SK-N-SH (cell line): ENCODE results near the gene PEPD. TPM values are rescaled to one million over a fixed set of nuclear protein-coding genes. Genes with fewer than 3 reads are reported as not detected.
A peak's percentile ranks its signal among the peaks of the same experiment; 100 is the strongest.

Experiments
- CTCF ChIA-PET: fragments of 300-600, 350-600 bp; formaldehyde crosslinking; extraction: SDS; loops from one replicate; lab custom pipeline; 2021; lab: Yijun Ruan, JAX
- POLR2A ChIA-PET: fragments of 350-600 bp; sonication (Branson Sonifier 250); formaldehyde crosslinking; extraction: SDS; loops from one replicate; lab custom pipeline; 2020; ENCODE audit warnings: antibody characterized with exemption, inconsistent platforms; lab: Yijun Ruan, JAX
- DNase-seq: peaks from one replicate; pipeline ENCODE4 v3.0.0; 2012
- H2AFZ ChIP-seq: fragments of 200-600 bp; sonication (generic); 2 replicates; pipeline ENCODE4 v1.8.1; 2016; ENCODE audit warnings: antibody characterized with exemption, mild to moderate bottlenecking, low read depth
- H3F3A ChIP-seq: fragments of 200-600 bp; sonication (generic); replicated peaks from 2 replicates; pipeline ENCODE3; 2016; ENCODE audit warnings: antibody characterized with exemption, mild to moderate bottlenecking; ENCODE audit not compliant: insufficient read depth
- H3K27ac ChIP-seq, 2 experiments: fragments of 200-500 bp in 1 of 2; fragments of 200-600 bp in 1 of 2; sonication (Bioruptor generic) in 1 of 2; sonication (generic), shearing (Covaris generic) in 1 of 2; 2 replicates each; pipeline versions ENCODE4 v1.5.1 to v1.6.1; 2014 to 2016; ENCODE audit warnings: low read depth in 2 of 2, inconsistent platforms in 1 of 2, low read length in 1 of 2, mild to moderate bottlenecking in 1 of 2, mixed read lengths in 1 of 2
- H3K27me3 ChIP-seq: fragments of 200-600 bp; sonication (generic), shearing (Covaris generic); 2 replicates; pipeline ENCODE4 v1.6.1; 2016; ENCODE audit warnings: mixed run types; ENCODE audit not compliant: insufficient read depth
- H3K36me3 ChIP-seq, 2 experiments: fragments of 200-500 bp in 1 of 2; fragments of 200-600 bp in 1 of 2; sonication (Bioruptor generic) in 1 of 2; sonication (generic) in 1 of 2; replicated peaks in 1 of 2; 2 replicates each; pipeline versions ENCODE3 to v1.5.1; 2014 to 2016; ENCODE audit warnings: low read length in 1 of 2, mild to moderate bottlenecking in 1 of 2; ENCODE audit not compliant: insufficient read depth in 2 of 2, control insufficient read depth in 1 of 2
- H3K4me1 ChIP-seq, 2 experiments: fragments of 200-500 bp in 1 of 2; fragments of 200-600 bp in 1 of 2; sonication (Bioruptor generic) in 1 of 2; sonication (generic), shearing (Covaris generic) in 1 of 2; 2 replicates each; pipeline versions ENCODE4 v1.5.1 to v1.6.1; 2014 to 2016; ENCODE audit warnings: low read depth in 1 of 2, low read length in 1 of 2, mixed run types in 1 of 2; ENCODE audit not compliant: insufficient read depth in 2 of 2, control insufficient read depth in 1 of 2
- H3K4me2 ChIP-seq: fragments of 200-600 bp; sonication (generic), shearing (Covaris generic); 2 replicates; pipeline ENCODE4 v1.6.1; 2017; ENCODE audit warnings: mixed run types
- H3K4me3 ChIP-seq, 2 experiments: fragments of 200-500 bp in 1 of 2; fragments of 200-600 bp in 1 of 2; sonication (Bioruptor generic) in 1 of 2; sonication (generic), shearing (Covaris generic) in 1 of 2; 2 replicates each; pipeline versions ENCODE4 v1.5.1 to v1.8.1; 2014 to 2016; ENCODE audit warnings: low read depth in 2 of 2, inconsistent platforms in 1 of 2, low read length in 1 of 2, mild to moderate bottlenecking in 1 of 2, mixed read lengths in 1 of 2, moderate library complexity in 1 of 2
- H3K79me2 ChIP-seq: fragments of 200-600 bp; sonication (generic); 2 replicates; pipeline ENCODE4 v1.8.1; 2017; ENCODE audit warnings: mild to moderate bottlenecking; ENCODE audit not compliant: insufficient read depth
- H3K9ac ChIP-seq: fragments of 200-600 bp; sonication (generic); 2 replicates; pipeline ENCODE4 v1.6.1; 2017; ENCODE audit warnings: mixed run types
- H3K9me2 ChIP-seq: fragments of 200-600 bp; sonication (generic); 2 replicates; pipeline ENCODE4 v1.6.1; 2017; ENCODE audit warnings: mixed run types
- H3K9me3 ChIP-seq: fragments of 200-600 bp; sonication (generic); 2 replicates; pipeline ENCODE4 v1.6.1; 2017; ENCODE audit warnings: mixed run types, mild to moderate bottlenecking, moderate library complexity
- H4K20me1 ChIP-seq: fragments of 200-600 bp; sonication (generic); 2 replicates; pipeline ENCODE4 v1.6.1; 2017; ENCODE audit warnings: mild to moderate bottlenecking, mixed run types; ENCODE audit not compliant: insufficient read depth
- CHD2 ChIP-seq: fragments of 150-350 bp; IDR thresholded peaks from 2 replicates; pipeline ENCODE4 v1.6.1; 2018; ENCODE audit warnings: low read length; ENCODE audit not compliant: partially characterized antibody
- EZH2phosphoT487 ChIP-seq: fragments of 200-600 bp; sonication (generic); IDR thresholded peaks from 2 replicates; pipeline ENCODE4 v1.6.1; 2017; ENCODE audit warnings: low read depth, mixed run types, mild to moderate bottlenecking, antibody characterized with exemption, moderate library complexity, borderline replicate concordance
- GABPA ChIP-seq: IDR thresholded peaks from 2 replicates; pipeline ENCODE4 v1.4.0; 2012; ENCODE audit warnings: low read depth, mild to moderate bottlenecking
- GATA2 ChIP-seq: sonication (generic); formaldehyde crosslinking; IDR thresholded peaks from 2 replicates; pipeline ENCODE4 v1.5.0; 2020; ENCODE audit warnings: mild to moderate bottlenecking, missing genetic modification reagents
- IRF3 ChIP-seq: fragments of 150-350 bp; IDR thresholded peaks from 2 replicates; pipeline ENCODE4 v1.6.1; 2016; ENCODE audit warnings: mild to moderate bottlenecking, low read depth, low read length
- JUND ChIP-seq: IDR thresholded peaks from 2 replicates; pipeline ENCODE4 v1.4.0; 2012
- RAD21 ChIP-seq: IDR thresholded peaks from 2 replicates; pipeline ENCODE4 v1.6.1; 2012; ENCODE audit warnings: mild to moderate bottlenecking, low read length
- RCOR1 ChIP-seq: fragments of 150-350 bp; IDR thresholded peaks from 2 replicates; pipeline ENCODE4 v1.6.1; 2017; ENCODE audit warnings: antibody characterized with exemption, low read length
- REST ChIP-seq: IDR thresholded peaks from 2 replicates; pipeline ENCODE4 v1.6.1; 2012; ENCODE audit warnings: mild to moderate bottlenecking, low read depth, low read length, moderate library complexity
- RXRA ChIP-seq: IDR thresholded peaks from 2 replicates; pipeline ENCODE4 v1.4.0; 2012; ENCODE audit warnings: low read depth, mild to moderate bottlenecking, borderline replicate concordance
- SIN3A ChIP-seq: IDR thresholded peaks from 2 replicates; pipeline ENCODE4 v1.6.1; 2012; ENCODE audit warnings: low read depth, mild to moderate bottlenecking, low read length, moderate library complexity, borderline replicate concordance
- TAF1 ChIP-seq: IDR thresholded peaks from 2 replicates; pipeline ENCODE4 v1.6.1; 2012; ENCODE audit warnings: low read depth, mild to moderate bottlenecking, low read length, moderate library complexity, borderline replicate concordance
- TEAD4 ChIP-seq: IDR thresholded peaks from 2 replicates; pipeline ENCODE4 v1.4.0; 2012; ENCODE audit warnings: mild to moderate bottlenecking, borderline replicate concordance; ENCODE audit not compliant: insufficient read depth
- ZBTB33 ChIP-seq: IDR thresholded peaks from 2 replicates; pipeline ENCODE4 v1.4.0; 2012; ENCODE audit warnings: low read depth, borderline replicate concordance
- WGBS: methylation state at CpG from one replicate; pipeline ENCODE4 v1.1.6; 2017; ENCODE audit warnings: low lambda C conversion rate; 5-methylcytosine and 5-hydroxymethylcytosine counted together
- polyA plus RNA-seq, 3 experiments: library from polyadenylated mRNA; depleted of rRNA; stranded (reverse); fragments of >200 nt; gene quantifications; 2 replicates each; pipeline ENCODE4 v1.2.3, GENCODE V29; 2012

The PEPD gene
- polyA plus RNA-seq, 1 of the 3 experiments (the other 2 are of a cell fraction) = 88.9 TPM

GRCh38 chr19:33471111-33471996 lies 50.2 kb downstream of the PEPD start:
- Histone ChIP-seq H3K27ac (peak overlapping the region in 1 of 2 experiments; percentile 84; a peak in 2 of 4 replicates), H3K4me3 (no peak overlapping the region), H3K4me2 (no peak overlapping the region), H3K27me3 (no peaks in the 10 kb centered on the region), H3K9ac (no peak overlapping the region), H3K36me3 (no peaks in the 10 kb centered on the region), H3K79me2 (no peaks in the 10 kb centered on the region), H3F3A (peaks cover 10% of the 10 kb centered on the region), H2AFZ (no peak overlapping the region), H4K20me1 (no peaks in the 10 kb centered on the region), H3K9me3 (no peaks in the 10 kb centered on the region), H3K9me2 (no peaks in the 10 kb centered on the region), H3K4me1 (peaks cover 16 to 28% of the 10 kb centered on the region in 2 experiments; a peak in 3 of 4 replicates)
- ChIA-PET POLR2A (interaction anchor here (0.5 kb wide), 1 partner anchor 646 kb away, joined by 3 read pairs; no protein-coding TSS in a partner anchor), CTCF (interaction anchor here (1.0 kb wide), 1 partner anchor 19 kb away, joined by 3 read pairs; no protein-coding TSS in a partner anchor)
- WGBS = 95% methylated on average over 13 of the region's 13 CpGs
- TF ChIP-seq TEAD4 (no peak), RAD21 (no peak), RXRA (no peak), CHD2 (no peak), SIN3A (no peak), REST (no peak), IRF3 (no peak), GABPA (no peak), RCOR1 (no peak), EZH2phosphoT487 (no peak), JUND (no peak), GATA2 (no peak), ZBTB33 (no peak), TAF1 (no peak)
- DNase-seq = peak; percentile 75
